Measurements from ENCODE around the gene MRPL12.
"Not testable (repeated sequence)": the region's sequence is repeated elsewhere in the genome, so short reads cannot be mapped to it uniquely, and the experiment has no call there.

Gene MRPL12

DNA sequence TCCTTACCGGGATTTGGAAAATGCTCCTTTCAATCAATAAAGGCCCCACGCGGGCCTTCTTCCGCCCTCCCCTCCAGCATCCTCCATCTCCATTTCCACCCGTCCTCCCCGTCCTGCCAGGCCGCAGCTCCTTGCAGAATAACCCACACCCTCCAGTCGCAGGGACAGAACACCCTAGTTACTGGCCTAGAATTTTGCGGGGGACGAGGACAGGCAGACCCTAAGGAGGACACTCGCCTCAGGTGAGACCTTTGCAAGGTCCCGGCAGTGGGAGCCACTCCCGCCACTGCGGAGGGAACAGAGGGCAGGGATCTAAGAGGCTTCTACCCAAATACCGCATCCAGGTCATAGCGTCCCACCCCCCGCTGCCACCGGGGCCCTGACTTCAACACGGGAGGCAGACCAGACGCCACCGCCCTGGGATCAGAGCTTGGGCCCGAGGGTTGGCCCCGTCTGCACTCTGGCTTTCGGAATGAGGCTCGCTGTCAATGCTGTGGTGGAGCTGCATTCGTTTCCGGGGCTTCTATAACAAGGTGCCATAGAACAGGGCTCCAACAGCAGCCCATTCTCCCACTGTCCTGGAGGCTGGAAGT, 35.7 kb downstream of the MRPL12 start:
- H3K36me3 ChIP-seq (ENCODE audit: insufficient read depth, low read length) = no peaks in the 10 kb centered on the region
- no peak overlapping the region for H3K27ac ChIP-seq (ENCODE audit: low read depth, low read length, poor library complexity, severe bottlenecking)
- H3K4me2 ChIP-seq (ENCODE audit: low read length) = no peak overlapping the region
- no peaks in the 10 kb centered on the region for H3F3A ChIP-seq (ENCODE audit: insufficient read depth, low read length)
- H3K4me1 ChIP-seq (ENCODE audit: insufficient read depth, low read length, severe bottlenecking) = no peaks in the 10 kb centered on the region
- H2AFZ ChIP-seq (ENCODE audit: low read length) = no peak overlapping the region
- no peaks in the 10 kb centered on the region; the same call in 1 of the 2 replicates for H3K27me3 ChIP-seq (ENCODE audit: insufficient read depth, low read length)
- H3K79me2 ChIP-seq (ENCODE audit: insufficient read depth, low read length) = no peaks in the 10 kb centered on the region
- no peaks in the 10 kb centered on the region for H4K20me1 ChIP-seq (ENCODE audit: insufficient read depth, low read length)
- no peaks in the 10 kb centered on the region for H3K9me3 ChIP-seq (ENCODE audit: low read length)
- no peak overlapping the region for H3K4me3 ChIP-seq (ENCODE audit: low read depth, low read length, poor library complexity, severe bottlenecking)
- H3K9ac ChIP-seq (ENCODE audit: low read length) = no peak overlapping the region
- no peak for TF ChIP-seq EZH2 (IDR thresholded peaks at IDR 0.05; ENCODE audit: borderline replicate concordance, low read length)
- TF ChIP-seq CTCF (IDR thresholded peaks at IDR 0.05; ENCODE audit: low read length) = no peak
- no peaks in the 10 kb centered on the region for H3K9me2 ChIP-seq (ENCODE audit: low read depth, low read length)

GRCh38 chr17:81739593-81739992, 36.4 kb downstream of the MRPL12 start:
- not testable (repeated sequence) for H3F3A ChIP-seq (ENCODE audit: insufficient read depth, low read length); H3K4me2 ChIP-seq (ENCODE audit: low read length); H3K27ac ChIP-seq (ENCODE audit: low read depth, low read length, poor library complexity, severe bottlenecking); H3K36me3 ChIP-seq (ENCODE audit: insufficient read depth, low read length); H2AFZ ChIP-seq (ENCODE audit: low read length); H3K4me1 ChIP-seq (ENCODE audit: insufficient read depth, low read length, severe bottlenecking); H3K9me3 ChIP-seq (ENCODE audit: low read length); H3K9me2 ChIP-seq (ENCODE audit: low read depth, low read length); H3K4me3 ChIP-seq (ENCODE audit: low read depth, low read length, poor library complexity, severe bottlenecking); H4K20me1 ChIP-seq (ENCODE audit: insufficient read depth, low read length); H3K79me2 ChIP-seq (ENCODE audit: insufficient read depth, low read length); H3K27me3 ChIP-seq (ENCODE audit: insufficient read depth, low read length); H3K9ac ChIP-seq (ENCODE audit: low read length)

DNA sequence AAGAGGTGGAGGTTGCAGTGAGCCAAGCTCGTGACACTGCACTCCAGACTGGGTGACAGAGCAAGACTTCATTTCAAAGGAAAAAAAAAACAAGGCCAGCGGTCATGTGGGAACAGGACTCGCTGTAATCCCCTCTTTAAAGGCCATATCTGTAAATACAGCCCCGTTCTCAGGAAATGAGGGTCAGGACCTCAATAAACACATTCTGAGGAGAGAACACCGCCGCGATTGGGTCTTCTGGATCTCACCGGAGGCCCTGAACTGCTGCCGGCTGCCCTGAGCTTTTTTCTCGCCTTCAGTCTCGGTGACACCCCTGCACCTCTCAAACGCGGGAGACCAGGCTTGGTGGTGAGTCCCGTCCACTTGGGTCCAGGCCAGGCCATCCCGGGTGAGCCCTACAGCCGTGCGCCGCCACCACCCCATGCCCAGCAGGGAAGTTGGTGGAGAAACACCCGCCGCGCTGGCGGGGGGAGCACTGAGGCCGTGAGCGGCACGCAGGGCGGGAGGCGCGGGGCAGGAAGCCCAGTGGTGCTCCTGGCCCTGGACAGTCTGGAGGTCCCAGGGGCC, 37.3 kb downstream of the MRPL12 start:
- H3K4me2 ChIP-seq (ENCODE audit: low read length) = no peak overlapping the region
- H3K9me3 ChIP-seq (ENCODE audit: low read length) = no peaks in the 10 kb centered on the region
- no peak overlapping the region for H2AFZ ChIP-seq (ENCODE audit: low read length)
- H3K4me1 ChIP-seq (ENCODE audit: insufficient read depth, low read length, severe bottlenecking) = no peaks in the 10 kb centered on the region
- H3K36me3 ChIP-seq (ENCODE audit: insufficient read depth, low read length) = no peaks in the 10 kb centered on the region
- no peak overlapping the region for H3K9ac ChIP-seq (ENCODE audit: low read length)
- no peaks in the 10 kb centered on the region for H3F3A ChIP-seq (ENCODE audit: insufficient read depth, low read length)
- no peaks in the 10 kb centered on the region for H3K79me2 ChIP-seq (ENCODE audit: insufficient read depth, low read length)
- H3K27ac ChIP-seq (ENCODE audit: low read depth, low read length, poor library complexity, severe bottlenecking) = no peak overlapping the region
- no peaks in the 10 kb centered on the region for H3K9me2 ChIP-seq (ENCODE audit: low read depth, low read length)
- no peaks in the 10 kb centered on the region for H4K20me1 ChIP-seq (ENCODE audit: insufficient read depth, low read length)
- H3K27me3 ChIP-seq (ENCODE audit: insufficient read depth, low read length) = no peaks in the 10 kb centered on the region; the same call in 1 of the 2 replicates
- H3K4me3 ChIP-seq (ENCODE audit: low read depth, low read length, poor library complexity, severe bottlenecking) = no peak overlapping the region
- TF ChIP-seq EZH2 (IDR thresholded peaks at IDR 0.05; ENCODE audit: borderline replicate concordance, low read length) (no peak), CTCF (IDR thresholded peaks at IDR 0.05; ENCODE audit: low read length) (no peak)

DNA sequence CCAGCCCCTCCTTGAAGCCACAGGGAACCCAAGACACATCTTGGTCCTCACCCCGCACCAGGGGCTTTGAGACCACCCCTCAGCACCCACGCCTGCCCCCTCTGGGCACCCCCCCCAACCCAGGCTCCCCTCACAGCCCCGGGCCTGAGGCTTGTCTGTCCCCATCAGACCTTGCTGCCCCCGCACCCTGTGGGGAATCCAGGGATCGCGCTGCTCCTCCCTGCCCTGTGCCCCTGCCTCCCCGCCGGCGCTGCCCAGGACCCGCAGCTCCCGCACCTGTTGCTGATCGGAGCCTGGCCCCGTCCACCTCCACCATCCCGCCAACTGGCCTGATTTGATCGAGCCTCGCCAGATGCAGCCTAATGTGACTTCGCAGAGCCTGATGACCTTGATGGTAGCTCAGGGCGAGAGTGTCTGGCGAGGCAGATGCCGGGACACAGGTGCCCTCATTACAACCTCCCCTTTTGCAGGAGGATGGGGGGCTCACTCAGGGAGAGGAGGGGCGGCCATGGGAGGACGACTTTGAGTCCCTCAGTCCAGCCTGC, 38.0 kb downstream of the MRPL12 start:
- no peaks in the 10 kb centered on the region for H3K79me2 ChIP-seq (ENCODE audit: insufficient read depth, low read length)

More for the DNA sequence above, 38.0 kb downstream of the MRPL12 start:
- Histone ChIP-seq H4K20me1 (ENCODE audit: insufficient read depth, low read length) (no peaks in the 10 kb centered on the region), H3K9me2 (ENCODE audit: low read depth, low read length) (no peaks in the 10 kb centered on the region), H3K36me3 (ENCODE audit: insufficient read depth, low read length) (no peaks in the 10 kb centered on the region), H3K9ac (ENCODE audit: low read length) (no peak overlapping the region), H3F3A (ENCODE audit: insufficient read depth, low read length) (no peaks in the 10 kb centered on the region), H2AFZ (ENCODE audit: low read length) (no peak overlapping the region), H3K4me1 (ENCODE audit: insufficient read depth, low read length, severe bottlenecking) (no peaks in the 10 kb centered on the region), H3K27ac (ENCODE audit: low read depth, low read length, poor library complexity, severe bottlenecking) (no peak overlapping the region), H3K9me3 (ENCODE audit: low read length) (no peaks in the 10 kb centered on the region), H3K4me2 (ENCODE audit: low read length) (no peak overlapping the region), H3K4me3 (ENCODE audit: low read depth, low read length, poor library complexity, severe bottlenecking) (no peak overlapping the region), H3K27me3 (ENCODE audit: insufficient read depth, low read length) (no peaks in the 10 kb centered on the region; the same call in 1 of the 2 replicates)
- TF ChIP-seq EZH2 (IDR thresholded peaks at IDR 0.05; ENCODE audit: borderline replicate concordance, low read length) (no peak), CTCF (IDR thresholded peaks at IDR 0.05; ENCODE audit: low read length) (no peak)

Data from OCI-LY1 (cell line).